ENCODE results near the gene SPIRE2.
"Not testable (repeated sequence)": the region's sequence is repeated elsewhere in the genome, so short reads cannot be mapped to it uniquely, and the experiment has no call there.

Gene SPIRE2

GRCh38 chr16:89912143-89912542 is 83.9 kb downstream of the SPIRE2 start:
- in situ Hi-C loops (cut with MboI; ENCODE audit: low sequenced_read_pairs), result no loop called here

DNA sequence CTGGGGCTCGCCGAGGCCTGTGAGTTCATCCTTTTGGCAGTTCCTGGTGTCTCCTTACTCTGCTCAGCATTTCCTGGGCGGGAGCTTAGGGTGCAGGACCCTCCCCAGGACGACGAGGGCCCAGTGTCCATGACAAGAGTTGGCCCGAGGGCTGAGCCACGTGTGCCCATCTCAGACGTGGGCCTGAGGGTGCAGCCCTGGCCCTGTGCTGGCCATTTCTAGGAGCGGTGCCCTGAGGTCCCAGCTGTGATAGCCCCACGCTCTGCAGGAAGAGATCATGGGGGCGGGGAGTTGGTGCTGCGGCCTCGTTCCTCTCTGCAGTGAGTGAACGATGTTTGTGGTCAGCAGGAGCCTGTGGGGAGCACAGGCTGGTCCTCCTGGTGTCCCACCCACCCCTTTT is 84.4 kb downstream of the SPIRE2 start:
- in situ Hi-C loops (cut with MboI; ENCODE audit: low sequenced_read_pairs), result no loop called here

- in situ Hi-C loops (cut with MboI; ENCODE audit: low sequenced_read_pairs), result no loop called here
Observed at GRCh38 chr16:89913408-89914387, 85.4 kb downstream of the SPIRE2 start.

DNA sequence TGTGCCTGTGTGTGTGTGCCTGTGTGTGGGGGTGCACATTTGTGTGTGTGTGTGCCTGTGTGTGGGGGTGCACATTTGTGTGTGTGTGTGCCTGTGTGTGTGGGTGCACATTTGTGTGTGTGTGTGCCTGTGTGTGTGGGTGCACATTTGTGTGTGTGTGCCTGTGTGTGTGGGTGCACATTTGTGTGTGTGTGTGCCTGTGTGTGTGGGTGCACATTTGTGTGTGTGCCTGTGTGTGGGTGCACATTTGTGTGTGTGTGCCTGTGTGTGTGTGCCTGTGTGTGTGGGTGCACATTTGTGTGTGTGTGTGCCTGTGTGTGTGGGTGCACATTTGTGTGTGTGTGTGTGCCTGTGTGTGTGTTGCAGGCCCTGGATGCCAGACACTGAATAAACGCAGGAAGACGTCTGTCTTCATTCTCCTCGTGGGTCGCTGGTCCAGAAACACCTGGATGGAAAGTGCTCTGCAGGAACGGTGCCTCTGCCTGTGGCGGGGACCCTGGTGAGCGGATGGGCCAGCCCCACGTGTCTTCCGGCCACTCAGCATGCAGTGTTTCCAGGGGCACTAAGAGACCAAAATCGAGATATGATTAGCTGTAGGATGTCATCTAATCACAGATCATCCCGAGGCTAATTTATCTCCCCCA is 86.5 kb downstream of the SPIRE2 start:
- in situ Hi-C loops (cut with MboI; ENCODE audit: low sequenced_read_pairs), result not testable (repeated sequence)

- in situ Hi-C loops (cut with MboI; ENCODE audit: low sequenced_read_pairs), result no loop called here
Observed at GRCh38 chr16:89915303-89916232, 87.3 kb downstream of the SPIRE2 start.

DNA sequence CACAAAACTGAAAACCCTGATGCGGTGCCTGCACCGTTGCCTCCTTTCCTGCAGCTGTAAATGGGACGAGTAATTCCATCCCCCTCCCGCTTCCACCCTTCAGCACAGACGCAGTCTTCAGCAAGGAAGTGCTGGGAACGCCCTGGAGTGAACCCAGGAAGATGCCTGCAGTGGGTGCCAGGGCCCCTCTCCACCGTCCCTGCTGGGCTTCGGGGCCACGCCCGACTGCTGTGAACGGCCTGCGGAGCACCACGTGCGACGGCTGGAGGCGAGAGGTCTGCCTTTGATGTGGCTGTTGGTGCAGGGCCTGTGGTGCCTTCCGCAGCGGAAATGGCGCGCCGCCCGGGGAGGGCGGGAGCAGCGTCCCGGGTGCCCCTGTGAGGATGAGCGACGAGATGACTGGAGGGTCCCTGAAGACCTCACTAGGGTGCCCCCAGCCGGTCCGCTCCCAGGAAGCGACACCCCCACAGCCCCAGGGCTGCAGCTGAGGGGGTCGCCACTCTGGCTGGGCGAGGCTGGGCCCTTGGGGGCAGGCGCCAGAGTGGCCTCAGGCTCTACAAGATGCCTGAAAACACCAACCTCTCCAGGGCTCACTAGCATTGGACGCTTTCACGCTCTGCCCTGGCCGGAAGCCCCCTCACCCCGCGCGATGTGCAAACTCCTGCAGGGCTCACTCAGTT is 89.6 kb downstream of the SPIRE2 start:
- in situ Hi-C loops (cut with MboI; ENCODE audit: low sequenced_read_pairs), result no loop called here

- in situ Hi-C loops (cut with MboI; ENCODE audit: low sequenced_read_pairs), result no loop called here
Observed at GRCh38 chr16:89918453-89919347, 90.4 kb downstream of the SPIRE2 start, which contains the start of gene MC1R. Gene MC1R, plus strand, starts transcription at chr16:89918862. Its CDS starts 397 bp downstream, at chr16:89919259.

DNA sequence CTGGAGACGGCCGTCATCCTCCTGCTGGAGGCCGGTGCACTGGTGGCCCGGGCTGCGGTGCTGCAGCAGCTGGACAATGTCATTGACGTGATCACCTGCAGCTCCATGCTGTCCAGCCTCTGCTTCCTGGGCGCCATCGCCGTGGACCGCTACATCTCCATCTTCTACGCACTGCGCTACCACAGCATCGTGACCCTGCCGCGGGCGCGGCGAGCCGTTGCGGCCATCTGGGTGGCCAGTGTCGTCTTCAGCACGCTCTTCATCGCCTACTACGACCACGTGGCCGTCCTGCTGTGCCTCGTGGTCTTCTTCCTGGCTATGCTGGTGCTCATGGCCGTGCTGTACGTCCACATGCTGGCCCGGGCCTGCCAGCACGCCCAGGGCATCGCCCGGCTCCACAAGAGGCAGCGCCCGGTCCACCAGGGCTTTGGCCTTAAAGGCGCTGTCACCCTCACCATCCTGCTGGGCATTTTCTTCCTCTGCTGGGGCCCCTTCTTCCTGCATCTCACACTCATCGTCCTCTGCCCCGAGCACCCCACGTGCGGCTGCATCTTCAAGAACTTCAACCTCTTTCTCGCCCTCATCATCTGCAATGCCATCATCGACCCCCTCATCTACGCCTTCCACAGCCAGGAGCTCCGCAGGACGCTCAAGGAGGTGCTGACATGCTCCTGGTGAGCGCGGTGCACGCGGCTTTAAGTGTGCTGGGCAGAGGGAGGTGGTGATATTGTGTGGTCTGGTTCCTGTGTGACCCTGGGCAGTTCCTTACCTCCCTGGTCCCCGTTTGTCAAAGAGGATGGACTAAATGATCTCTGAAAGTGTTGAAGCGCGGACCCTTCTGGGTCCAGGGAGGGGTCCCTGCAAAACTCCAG is 91.5 kb downstream of the SPIRE2 start:
- in situ Hi-C loops (cut with MboI; ENCODE audit: low sequenced_read_pairs), result no loop called here

DNA sequence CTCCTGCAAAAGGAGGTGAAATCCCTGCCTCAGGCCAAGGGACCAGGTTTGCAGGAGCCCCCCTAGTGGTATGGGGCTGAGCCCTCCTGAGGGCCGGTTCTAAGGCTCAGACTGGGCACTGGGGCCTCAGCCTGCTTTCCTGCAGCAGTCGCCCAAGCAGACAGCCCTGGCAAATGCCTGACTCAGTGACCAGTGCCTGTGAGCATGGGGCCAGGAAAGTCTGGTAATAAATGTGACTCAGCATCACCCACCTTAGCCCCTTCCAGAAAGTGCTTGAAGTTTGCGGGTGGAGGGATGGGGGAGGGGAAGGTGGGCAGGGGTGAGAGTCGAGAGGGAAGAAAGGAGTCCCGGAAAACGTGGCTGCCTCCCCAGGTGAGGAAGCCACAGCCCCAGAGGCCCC is 92.4 kb downstream of the SPIRE2 start:
- in situ Hi-C loops (cut with MboI; ENCODE audit: low sequenced_read_pairs), result no loop called here
